VCaP (cell line): Measurements from ENCODE around the gene ALPK3.

Experiments used
- H3K27ac ChIP-seq: fragments of 450-650 bp; 2 replicates; pipeline ENCODE4 v1.5.1; 2017
- CTCF ChIP-seq: fragments of 450-650 bp; conservative IDR thresholded peaks from 2 replicates; pipeline ENCODE4 v1.5.1; 2017; ENCODE audit warnings: mild to moderate bottlenecking, moderate library complexity

Gene ALPK3

GRCh38 chr15:84914909-84915605, 97.9 kb downstream of the ALPK3 start:
- H3K27ac ChIP-seq = peak overlapping the region; percentile 60
- TF ChIP-seq CTCF = no peak

GRCh38 chr15:84915606-84915958, 98.4 kb downstream of the ALPK3 start:
- TF ChIP-seq CTCF = no peak
- peak overlapping the region; percentile 60 for H3K27ac ChIP-seq

GRCh38 chr15:84917452-84917851, 100.3 kb downstream of the ALPK3 start:
- no peak overlapping the region for H3K27ac ChIP-seq
- no peak for TF ChIP-seq CTCF

- no peak overlapping the region for H3K27ac ChIP-seq
- no peak for TF ChIP-seq CTCF
Observed at GRCh38 chr15:84919106-84919667, 102.0 kb downstream of the ALPK3 start.

GRCh38 chr15:84921121-84921520, 104.0 kb downstream of the ALPK3 start:
- H3K27ac ChIP-seq = no peak overlapping the region

GRCh38 chr15:84922530-84922929, 105.4 kb downstream of the ALPK3 start:
- H3K27ac ChIP-seq = no peak overlapping the region
- TF ChIP-seq CTCF = no peak

More at GRCh38 chr15:84921121-84921520, 104.0 kb downstream of the ALPK3 start:
- no peak for TF ChIP-seq CTCF
